K562 (cell line): ENCODE measurements around the gene CASP9. TPM values are rescaled to one million over a fixed set of nuclear protein-coding genes. Genes with fewer than 3 reads are reported as not detected.

Experiments
- CBX8 ChIP-seq: fragments of 200-600 bp; sonication (generic); IDR thresholded peaks from 2 replicates; pipeline ENCODE4 v1.6.1; 2012; ENCODE audit warnings: borderline replicate concordance, mixed run types, low read depth, mild to moderate bottlenecking, moderate library complexity, mixed read lengths, low read length, control low read depth, inconsistent platforms; ENCODE audit not compliant: poor library complexity, severe bottlenecking; ENCODE audit errors: extremely low read depth
- CHCHD3 ChIP-seq: fragments of 250-450 bp; sonication (Bioruptor Pico); IDR thresholded peaks from 2 replicates; pipeline ENCODE4 v2.1.2; 2022; ENCODE audit warnings: mild to moderate bottlenecking
- E2F3 ChIP-seq: fragments of 250-450 bp; sonication (Bioruptor Pico); IDR thresholded peaks from 2 replicates; pipeline ENCODE4 v1.4.0; 2020; ENCODE audit warnings: mild to moderate bottlenecking
- ELF1 ChIP-seq: fragments of 200-800 bp; sonication (Bioruptor generic); IDR thresholded peaks from 2 replicates; pipeline ENCODE4 v1.6.1; 2016; ENCODE audit warnings: missing genetic modification characterization, missing compliant biosample characterization
- MTA1 ChIP-seq: fragments of 450-650 bp; IDR thresholded peaks from 2 replicates; pipeline ENCODE4 v1.6.1; 2017; ENCODE audit warnings: borderline replicate concordance
- PHTF2 ChIP-seq: fragments of 250-450 bp; sonication (Bioruptor Pico); IDR thresholded peaks from 2 replicates; pipeline ENCODE4 v1.5.0; 2021; ENCODE audit warnings: mild to moderate bottlenecking
- PYGO2 ChIP-seq: fragments of 450-650 bp; IDR thresholded peaks from 2 replicates; pipeline ENCODE4 v1.6.1; 2016; ENCODE audit warnings: mild to moderate bottlenecking, missing genetic modification characterization, moderate library complexity, missing compliant biosample characterization
- RFX1 ChIP-seq: fragments of 450-650 bp; IDR thresholded peaks from 2 replicates; pipeline ENCODE4 v1.6.1; 2016; ENCODE audit warnings: mild to moderate bottlenecking, moderate library complexity
- STAT5A ChIP-seq: IDR thresholded peaks from 2 replicates; pipeline ENCODE4 v1.6.1; 2012; ENCODE audit warnings: low read length, inconsistent platforms, borderline replicate concordance
- ZEB2 ChIP-seq: fragments of 450-650 bp; IDR thresholded peaks from 2 replicates; pipeline ENCODE4 v1.6.1; 2016
- ZNF143 ChIP-seq: sonication (generic); formaldehyde crosslinking; IDR thresholded peaks from 2 replicates; pipeline ENCODE4 v1.9.0; 2022; ENCODE audit warnings: mild to moderate bottlenecking, missing genetic modification reagents
- ZNF57 ChIP-seq: fragments of 450-650 bp; formaldehyde crosslinking; IDR thresholded peaks from 2 replicates; pipeline ENCODE4 v1.4.0; 2020; ENCODE audit warnings: mild to moderate bottlenecking, moderate library complexity
- polyA plus RNA-seq, 8 experiments: library from polyadenylated mRNA; depleted of rRNA in 4 of 8; stranded (reverse) in 5 of 8; unstranded in 3 of 8; fragments of >200 nt; fragmentation: Nextera tagmentation in 2 of 8; fragmentation: Illumina TruSeq in 1 of 8; extraction: Ambion mirVana in 2 of 8; extraction: Trizol in 1 of 8; gene quantifications; 2 replicates each; pipeline versions ENCODE4 v1.2.1 to v1.2.3, GENCODE V29; 2011 to 2014; ENCODE audit warnings: inconsistent platforms in 1 of 8, missing spikeins in 1 of 8
- total RNA-seq, 7 experiments: library from RNA; depleted of rRNA in 6 of 7; stranded (reverse); fragments of >200 nt in 6 of 7; fragmentation: Illumina TruSeq in 2 of 7; extraction: Trizol in 2 of 7; gene quantifications; 2 replicates each; pipeline versions ENCODE4 v1.2.1 to v1.2.3, GENCODE V29; 2011 to 2021; ENCODE audit warnings: low replicate concordance in 1 of 7
- TF ChIP-seq, protein P1 (sequence below): fragments of 450-650 bp; IDR thresholded peaks from 2 replicates; pipeline ENCODE4 v1.6.1; 2017; ENCODE audit warnings: antibody characterized with exemption, mild to moderate bottlenecking
- TF ChIP-seq, protein P2 (sequence below), 2 experiments: fragments of 250-450 bp in 1 of 2; fragments of 450-650 bp in 1 of 2; sonication (Bioruptor Pico) in 1 of 2; IDR thresholded peaks; 2 replicates each; pipeline versions ENCODE4 v1.6.1 to v1.8.0; 2016 to 2021; ENCODE audit warnings: mild to moderate bottlenecking in 2 of 2, moderate library complexity in 2 of 2, missing compliant biosample characterization in 1 of 2, missing genetic modification characterization in 1 of 2
- TF ChIP-seq, protein P3 (sequence below): fragments of 250-450 bp; sonication (Bioruptor Pico); IDR thresholded peaks from 2 replicates; pipeline ENCODE4 v1.9.0; 2021; ENCODE audit warnings: mild to moderate bottlenecking

CASP9 gene
- total and polyA plus RNA-seq, 9 of the 15 experiments (the other 6 are each of a cell fraction or from before 2014, with no cell fraction given): 10.8 to 54.1 (median 30.7) TPM

DNA sequence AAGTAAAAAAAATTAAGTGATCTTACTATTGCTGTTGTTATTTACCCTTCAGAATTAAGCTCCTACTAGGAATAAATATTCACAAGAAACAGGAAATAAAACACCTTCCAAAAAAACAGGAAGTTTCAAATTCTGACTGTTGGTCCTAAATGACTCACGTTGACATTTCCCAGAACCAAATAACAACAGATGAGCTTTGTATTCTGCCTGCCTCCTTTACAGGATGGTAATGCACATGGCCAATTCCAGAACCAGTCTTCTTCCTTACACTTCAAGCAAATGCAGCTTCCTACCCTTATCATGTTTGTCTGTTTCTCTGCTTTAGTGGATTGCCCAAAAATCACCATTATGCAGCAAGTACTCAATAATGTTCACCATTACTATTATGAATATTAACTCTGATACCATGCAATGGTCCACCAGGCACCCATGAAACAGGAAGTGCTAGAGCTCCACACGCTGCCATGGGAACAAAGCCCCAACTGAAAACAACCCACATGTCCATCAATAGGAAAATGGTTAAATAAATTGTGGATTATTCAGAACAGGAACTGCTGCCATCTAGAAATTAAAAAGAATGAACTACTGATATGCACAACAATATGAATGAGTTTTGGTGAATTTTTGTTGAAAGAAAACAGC lies 8.9 kb downstream of the CASP9 start (continued):
- TF ChIP-seq, protein P1, sequence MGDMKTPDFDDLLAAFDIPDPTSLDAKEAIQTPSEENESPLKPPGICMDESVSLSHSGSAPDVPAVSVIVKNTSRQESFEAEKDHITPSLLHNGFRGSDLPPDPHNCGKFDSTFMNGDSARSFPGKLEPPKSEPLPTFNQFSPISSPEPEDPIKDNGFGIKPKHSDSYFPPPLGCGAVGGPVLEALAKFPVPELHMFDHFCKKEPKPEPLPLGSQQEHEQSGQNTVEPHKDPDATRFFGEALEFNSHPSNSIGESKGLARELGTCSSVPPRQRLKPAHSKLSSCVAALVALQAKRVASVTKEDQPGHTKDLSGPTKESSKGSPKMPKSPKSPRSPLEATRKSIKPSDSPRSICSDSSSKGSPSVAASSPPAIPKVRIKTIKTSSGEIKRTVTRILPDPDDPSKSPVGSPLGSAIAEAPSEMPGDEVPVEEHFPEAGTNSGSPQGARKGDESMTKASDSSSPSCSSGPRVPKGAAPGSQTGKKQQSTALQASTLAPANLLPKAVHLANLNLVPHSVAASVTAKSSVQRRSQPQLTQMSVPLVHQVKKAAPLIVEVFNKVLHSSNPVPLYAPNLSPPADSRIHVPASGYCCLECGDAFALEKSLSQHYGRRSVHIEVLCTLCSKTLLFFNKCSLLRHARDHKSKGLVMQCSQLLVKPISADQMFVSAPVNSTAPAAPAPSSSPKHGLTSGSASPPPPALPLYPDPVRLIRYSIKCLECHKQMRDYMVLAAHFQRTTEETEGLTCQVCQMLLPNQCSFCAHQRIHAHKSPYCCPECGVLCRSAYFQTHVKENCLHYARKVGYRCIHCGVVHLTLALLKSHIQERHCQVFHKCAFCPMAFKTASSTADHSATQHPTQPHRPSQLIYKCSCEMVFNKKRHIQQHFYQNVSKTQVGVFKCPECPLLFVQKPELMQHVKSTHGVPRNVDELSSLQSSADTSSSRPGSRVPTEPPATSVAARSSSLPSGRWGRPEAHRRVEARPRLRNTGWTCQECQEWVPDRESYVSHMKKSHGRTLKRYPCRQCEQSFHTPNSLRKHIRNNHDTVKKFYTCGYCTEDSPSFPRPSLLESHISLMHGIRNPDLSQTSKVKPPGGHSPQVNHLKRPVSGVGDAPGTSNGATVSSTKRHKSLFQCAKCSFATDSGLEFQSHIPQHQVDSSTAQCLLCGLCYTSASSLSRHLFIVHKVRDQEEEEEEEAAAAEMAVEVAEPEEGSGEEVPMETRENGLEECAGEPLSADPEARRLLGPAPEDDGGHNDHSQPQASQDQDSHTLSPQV: peak; percentile 62
- TF ChIP-seq CBX8 (no peak), E2F3 (CRISPR knock-in tag) (no peak), ZNF143 (no peak), CHCHD3 (CRISPR knock-in tag) (no peak), STAT5A (peak; percentile 46; the same call in 1 of the 2 replicates), MTA1 (no peak), PYGO2 (tag) (no peak), ZEB2 (no peak), ELF1 (peak; percentile 40; the same call in 1 of the 2 replicates), ZNF57 (CRISPR knock-in tag) (no peak), RFX1 (peak; percentile 83), PHTF2 (CRISPR knock-in tag) (no peak)
- TF ChIP-seq, protein P2, sequence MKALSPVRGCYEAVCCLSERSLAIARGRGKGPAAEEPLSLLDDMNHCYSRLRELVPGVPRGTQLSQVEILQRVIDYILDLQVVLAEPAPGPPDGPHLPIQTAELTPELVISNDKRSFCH (CRISPR knock-in tag; IDR thresholded peaks at IDR 0.05): no peak
- TF ChIP-seq, protein P2 (tag; IDR thresholded peaks at IDR 0.05): no peak
- TF ChIP-seq, protein P3, sequence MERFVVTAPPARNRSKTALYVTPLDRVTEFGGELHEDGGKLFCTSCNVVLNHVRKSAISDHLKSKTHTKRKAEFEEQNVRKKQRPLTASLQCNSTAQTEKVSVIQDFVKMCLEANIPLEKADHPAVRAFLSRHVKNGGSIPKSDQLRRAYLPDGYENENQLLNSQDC (CRISPR knock-in tag): no peak
